H9 (cell line): ENCODE measurements around the gene KIF21B. TPM values are rescaled to one million over a fixed set of nuclear protein-coding genes. Genes with fewer than 3 reads are reported as not detected.

ENCODE experiments used
- DNase-seq: peaks from one replicate; pipeline ENCODE4 v3.0.0-alpha.2; 2017
- H2AFZ ChIP-seq: one replicate; pipeline ENCODE4 v1.6.1; 2013; ENCODE audit warnings: mild to moderate bottlenecking, low read length, control low read depth, moderate library complexity
- H2AK5ac ChIP-seq: 2 replicates; pipeline ENCODE4 v1.6.1; 2013; ENCODE audit warnings: low read length, control low read depth, mixed read lengths; ENCODE audit not compliant: insufficient read length
- H2BK120ac ChIP-seq: one replicate; pipeline ENCODE4 v1.6.1; 2013; ENCODE audit warnings: low read depth, mild to moderate bottlenecking, low read length, control low read depth, inconsistent platforms; ENCODE audit not compliant: poor library complexity, severe bottlenecking
- H2BK12ac ChIP-seq: 2 replicates; pipeline ENCODE4 v1.6.1; 2013; ENCODE audit warnings: low read length, control low read depth, mixed read lengths, low read depth; ENCODE audit not compliant: insufficient read length
- H2BK15ac ChIP-seq: 2 replicates; pipeline ENCODE4 v1.6.1; 2013; ENCODE audit warnings: low read depth, low read length, control low read depth
- H2BK20ac ChIP-seq: one replicate; pipeline ENCODE4 v1.6.1; 2013; ENCODE audit warnings: low read depth, mild to moderate bottlenecking, low read length, control low read depth, inconsistent platforms; ENCODE audit not compliant: poor library complexity, severe bottlenecking
- H2BK5ac ChIP-seq: 2 replicates; pipeline ENCODE4 v1.6.1; 2013; ENCODE audit warnings: low read length, control low read depth, mixed read lengths; ENCODE audit not compliant: insufficient read length
- H3K14ac ChIP-seq: 2 replicates; pipeline ENCODE4 v1.6.1; 2013; ENCODE audit warnings: low read length, control low read depth; ENCODE audit not compliant: insufficient read depth
- H3K18ac ChIP-seq: 2 replicates; pipeline ENCODE4 v1.6.1; 2013; ENCODE audit warnings: low read depth, mild to moderate bottlenecking, mixed read lengths, low read length, control low read depth; ENCODE audit not compliant: insufficient read length
- H3K23ac ChIP-seq: 2 replicates; pipeline ENCODE4 v1.6.1; 2013; ENCODE audit warnings: low read length, control low read depth, mixed read lengths, low read depth; ENCODE audit not compliant: insufficient read length
- H3K23me2 ChIP-seq: 2 replicates; pipeline ENCODE4 v1.6.1; 2013; ENCODE audit warnings: low read depth, mild to moderate bottlenecking, mixed read lengths, low read length, control low read depth; ENCODE audit not compliant: insufficient read length, poor library complexity, severe bottlenecking
- H3K27ac ChIP-seq: 2 replicates; pipeline ENCODE4 v1.5.1; 2013; ENCODE audit warnings: low read length, control low read depth, mixed read lengths, low read depth; ENCODE audit not compliant: insufficient read length
- H3K27me3 ChIP-seq: 2 replicates; pipeline ENCODE4 v1.6.1; 2013; ENCODE audit warnings: low read length, control low read depth, inconsistent platforms; ENCODE audit not compliant: insufficient read depth
- H3K4ac ChIP-seq: 2 replicates; pipeline ENCODE4 v1.6.1; 2013; ENCODE audit warnings: low read depth, mild to moderate bottlenecking, control low read depth, inconsistent platforms, low read length, moderate library complexity
- H3K4me1 ChIP-seq: 2 replicates; pipeline ENCODE4 v1.6.1; 2013; ENCODE audit warnings: low read length, control low read depth, inconsistent platforms; ENCODE audit not compliant: insufficient read depth
- H3K4me2 ChIP-seq: 2 replicates; pipeline ENCODE4 v1.6.1; 2013; ENCODE audit warnings: low read length, control low read depth, mixed read lengths; ENCODE audit not compliant: insufficient read length, insufficient read depth
- H3K56ac ChIP-seq: 2 replicates; pipeline ENCODE4 v1.6.1; 2013; ENCODE audit warnings: low read depth, mild to moderate bottlenecking, mixed read lengths, low read length, control low read depth; ENCODE audit not compliant: insufficient read length
- H3K79me1 ChIP-seq: 2 replicates; pipeline ENCODE4 v1.6.1; 2013; ENCODE audit warnings: low read depth, mild to moderate bottlenecking, moderate library complexity, low read length, control low read depth, inconsistent platforms; ENCODE audit not compliant: insufficient read depth, poor library complexity, severe bottlenecking
- H3K79me2 ChIP-seq: 2 replicates; pipeline ENCODE4 v1.6.1; 2013; ENCODE audit warnings: low read length, control low read depth, inconsistent platforms; ENCODE audit not compliant: insufficient read depth
- H3K9ac ChIP-seq: 2 replicates; pipeline ENCODE4 v1.6.1; 2013; ENCODE audit warnings: low read length, control low read depth, mixed read lengths; ENCODE audit not compliant: insufficient read length; ENCODE audit errors: extremely low read depth
- H3K9me3 ChIP-seq: one replicate; pipeline ENCODE4 v1.6.1; 2013; ENCODE audit warnings: low read depth, low read length, inconsistent platforms; ENCODE audit not compliant: control insufficient read depth
- H3T11ph ChIP-seq: one replicate; pipeline ENCODE4 v1.6.1; 2013; ENCODE audit warnings: mild to moderate bottlenecking, low read length, control low read depth, inconsistent platforms
- H4K20me1 ChIP-seq: one replicate; pipeline ENCODE4 v1.6.1; 2013; ENCODE audit not compliant: control insufficient read depth, insufficient read length, insufficient read depth
- H4K5ac ChIP-seq: 2 replicates; pipeline ENCODE4 v1.6.1; 2013; ENCODE audit warnings: low read depth, mild to moderate bottlenecking, mixed read lengths, low read length, control low read depth; ENCODE audit not compliant: insufficient read length
- H4K8ac ChIP-seq: replicated peaks from 2 replicates; pipeline ENCODE4 v1.6.1; 2013; ENCODE audit warnings: low read length, control low read depth, mixed read lengths, low read depth; ENCODE audit not compliant: insufficient read length
- H4K91ac ChIP-seq: 2 replicates; pipeline ENCODE4 v1.6.1; 2013; ENCODE audit warnings: low read depth, mild to moderate bottlenecking, moderate library complexity, mixed read lengths, low read length, control low read depth; ENCODE audit not compliant: insufficient read length
- H3K27ac Mint-ChIP-seq, 3 experiments: 2 replicates in 2 of 3; 3 replicates in 1 of 3; pipeline ENCODE4 v1.8.0; 2020 to 2021; ENCODE audit warnings: mixed read lengths in 3 of 3, mild to moderate bottlenecking in 1 of 3, moderate library complexity in 1 of 3
- H3K27me3 Mint-ChIP-seq: 2 replicates; pipeline ENCODE4 v1.8.0; 2021; ENCODE audit warnings: low read depth, mild to moderate bottlenecking, moderate library complexity, mixed read lengths
- H3K36me3 Mint-ChIP-seq, 3 experiments: 2 replicates in 2 of 3; 3 replicates in 1 of 3; pipeline ENCODE4 v1.8.0; 2020 to 2021; ENCODE audit warnings: low read depth in 3 of 3, mixed read lengths in 3 of 3; ENCODE audit not compliant: insufficient read depth in 1 of 3
- H3K4me1 Mint-ChIP-seq, 2 experiments: 2 replicates each; pipeline ENCODE4 v1.8.0; 2020; ENCODE audit warnings: mixed read lengths in 2 of 2
- H3K4me3 Mint-ChIP-seq, 2 experiments: 2 replicates in 1 of 2; 3 replicates in 1 of 2; pipeline ENCODE4 v1.8.0; 2020 to 2021; ENCODE audit warnings: mild to moderate bottlenecking in 2 of 2, mixed read lengths in 2 of 2, moderate library complexity in 1 of 2
- H3K9me3 Mint-ChIP-seq, 2 experiments: 2 replicates in 1 of 2; 3 replicates in 1 of 2; pipeline ENCODE4 v1.8.0; 2020; ENCODE audit warnings: mild to moderate bottlenecking in 2 of 2, mixed read lengths in 2 of 2, moderate library complexity in 1 of 2
- WGBS: extraction: QIAGEN DNeasy Blood & Tissue Kit; methylation state at CpG from one replicate; pipeline ENCODE4 v1.1.7; 2013; ENCODE audit warnings: missing lambda C conversion rate, low lambda C conversion rate, mixed read lengths; ENCODE audit not compliant: insufficient read length; ENCODE audit errors: extremely low coverage; 5-methylcytosine and 5-hydroxymethylcytosine counted together
- total RNA-seq: library from RNA; stranded (reverse); gene quantifications from 2 replicates; pipeline ENCODE4 v1.2.1, GENCODE V29; 2021
- TF ChIP-seq, protein P1 (sequence below): fragments of 200-600 bp; sonication (generic); conservative IDR thresholded peaks from 3 replicates; pipeline ENCODE4 v1.8.0; 2021; ENCODE audit warnings: antibody characterized with exemption, mild to moderate bottlenecking

The KIF21B gene
- total RNA-seq, 1 experiment from 2014 or later = 7.5 TPM

DNA sequence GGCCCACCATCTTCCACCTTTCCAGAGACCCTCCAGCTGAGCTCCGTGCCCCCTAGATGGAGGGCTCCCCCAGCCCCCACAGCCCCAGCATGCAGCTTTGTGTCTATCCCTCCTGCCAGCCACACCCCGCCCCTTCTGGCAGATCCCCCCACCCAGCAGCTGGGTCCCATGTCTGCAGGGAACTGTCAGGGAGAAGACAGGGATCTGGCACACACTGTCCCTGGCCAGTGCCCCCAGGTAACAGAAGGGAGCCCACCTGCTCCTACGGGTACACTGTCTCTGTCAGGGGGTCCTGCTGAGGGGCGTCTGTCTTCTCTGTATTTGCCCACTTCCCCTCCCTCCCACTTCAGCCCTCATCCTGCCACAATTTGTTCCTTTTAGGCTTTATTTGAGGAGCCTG, 11.2 kb upstream of the KIF21B start:
- no peak overlapping the region for H3K27ac Mint-ChIP-seq
- Histone ChIP-seq H3K14ac (no peak overlapping the region), H3K79me2 (no peaks in the 10 kb centered on the region), H2BK5ac (no peak overlapping the region), H3K79me1 (no peaks in the 10 kb centered on the region), H3K27me3 (no peaks in the 10 kb centered on the region), H3K27ac (no peak overlapping the region), H3K4me1 (no peaks in the 10 kb centered on the region), H2BK20ac (no peak overlapping the region), H3K9me3 (no peaks in the 10 kb centered on the region), H2BK12ac (no peak overlapping the region), H3K9ac (no peak overlapping the region), H4K5ac (no peak overlapping the region), H2AK5ac (no peak overlapping the region), H4K8ac (no peak overlapping the region), H3K23ac (no peak overlapping the region), H2BK120ac (no peak overlapping the region), H3T11ph (no peak overlapping the region), H3K23me2 (no peaks in the 10 kb centered on the region), H2AFZ (no peak overlapping the region), H4K91ac (no peak overlapping the region), H3K18ac (no peak overlapping the region), H3K56ac (no peak overlapping the region), H2BK15ac (no peak overlapping the region), H3K4ac (no peak overlapping the region), H3K4me2 (no peak overlapping the region), H4K20me1 (no peaks in the 10 kb centered on the region)
- TF ChIP-seq, protein P1, sequence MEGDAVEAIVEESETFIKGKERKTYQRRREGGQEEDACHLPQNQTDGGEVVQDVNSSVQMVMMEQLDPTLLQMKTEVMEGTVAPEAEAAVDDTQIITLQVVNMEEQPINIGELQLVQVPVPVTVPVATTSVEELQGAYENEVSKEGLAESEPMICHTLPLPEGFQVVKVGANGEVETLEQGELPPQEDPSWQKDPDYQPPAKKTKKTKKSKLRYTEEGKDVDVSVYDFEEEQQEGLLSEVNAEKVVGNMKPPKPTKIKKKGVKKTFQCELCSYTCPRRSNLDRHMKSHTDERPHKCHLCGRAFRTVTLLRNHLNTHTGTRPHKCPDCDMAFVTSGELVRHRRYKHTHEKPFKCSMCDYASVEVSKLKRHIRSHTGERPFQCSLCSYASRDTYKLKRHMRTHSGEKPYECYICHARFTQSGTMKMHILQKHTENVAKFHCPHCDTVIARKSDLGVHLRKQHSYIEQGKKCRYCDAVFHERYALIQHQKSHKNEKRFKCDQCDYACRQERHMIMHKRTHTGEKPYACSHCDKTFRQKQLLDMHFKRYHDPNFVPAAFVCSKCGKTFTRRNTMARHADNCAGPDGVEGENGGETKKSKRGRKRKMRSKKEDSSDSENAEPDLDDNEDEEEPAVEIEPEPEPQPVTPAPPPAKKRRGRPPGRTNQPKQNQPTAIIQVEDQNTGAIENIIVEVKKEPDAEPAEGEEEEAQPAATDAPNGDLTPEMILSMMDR = no peak
- H3K9me3 Mint-ChIP-seq = no peaks in the 10 kb centered on the region
- H3K4me1 Mint-ChIP-seq = no peaks in the 10 kb centered on the region; a peak in 1 of 4 replicates
- no peaks in the 10 kb centered on the region; the same call in none of the 2 replicates for H3K27me3 Mint-ChIP-seq
- H3K4me3 Mint-ChIP-seq = no peak overlapping the region
- H3K36me3 Mint-ChIP-seq = no peaks in the 10 kb centered on the region
- no peak for DNase-seq
- no CpG with 5 or more reads among the region's 4 CpGs for WGBS
